K562 (cell line): Measurements from ENCODE around the gene NAA80. TPM values are rescaled to one million over a fixed set of nuclear protein-coding genes. Genes with fewer than 3 reads are reported as not detected.

ENCODE experiments used
- ATAC-seq: fragments of 200-7000 bp; cut with Tn5 transposase; 3 replicates; pipeline ENCODE4 v1.9.1; 2020; ENCODE audit warnings: moderate library complexity
- BruUV-seq: library from RNA; stranded (reverse); fragments of 400-500 nt; replicated peaks from 2 replicates; lab custom pipeline; 2021; lab: Mats Ljungman, UMichigan
- CTCF ChIA-PET: fragments of 300-600 bp; formaldehyde crosslinking; extraction: SDS; loops from one replicate; lab custom pipeline; 2021; ENCODE audit warnings: low intra/inter-chr PET ratio; lab: Yijun Ruan, JAX
- POLR2A ChIA-PET: fragments of 300-600, 350-650 bp; sonication (Branson Sonifier 250); formaldehyde crosslinking; extraction: SDS; loops from one replicate; lab custom pipeline; 2021; ENCODE audit warnings: antibody characterized with exemption, inconsistent platforms; lab: Yijun Ruan, JAX
- DNase-seq, 4 experiments: peaks; one replicate each; pipeline versions ENCODE4 v3.0.0 to v3.0.0-alpha.2; 2011 to 2018; ENCODE audit warnings: low spot score in 3 of 4, mixed read lengths in 3 of 4; ENCODE audit errors: extremely low read depth in 1 of 4
- FAIRE-seq: peaks from 2 replicates; lab custom pipeline; 2011; peaks lifted over from hg19 to GRCh38; lab: Jason Lieb, UNC
- H2AFZ ChIP-seq: 2 replicates; pipeline ENCODE4 v1.6.0; 2011; ENCODE audit warnings: low read depth, low read length, control low read depth, inconsistent platforms
- H3K27ac ChIP-seq: fragments of 200-600 bp; 3 replicates; pipeline ENCODE4 v1.8.0; 2011; ENCODE audit warnings: low read depth, mild to moderate bottlenecking, control low read depth, inconsistent platforms, low read length, moderate library complexity, mixed read lengths; ENCODE audit errors: extremely low read depth
- H3K27me3 ChIP-seq, 2 experiments: fragments of 300-600 bp in 1 of 2; 2 replicates in 1 of 2; 3 replicates in 1 of 2; pipeline versions ENCODE4 v1.6.0 to v1.8.0; 2011; ENCODE audit warnings: inconsistent platforms in 2 of 2, low read length in 2 of 2, mild to moderate bottlenecking in 1 of 2, mixed read lengths in 1 of 2, moderate library complexity in 1 of 2; ENCODE audit not compliant: control insufficient read depth in 2 of 2, insufficient read depth in 2 of 2
- H3K36me3 ChIP-seq: fragments of 300-600 bp; 3 replicates; pipeline ENCODE4 v1.8.0; 2011; ENCODE audit warnings: mild to moderate bottlenecking, low read length, inconsistent platforms; ENCODE audit not compliant: control insufficient read depth, insufficient read depth
- H3K4me1 ChIP-seq, 2 experiments: fragments of 200-600 bp in 1 of 2; replicated peaks in 1 of 2; 2 replicates in 1 of 2; 3 replicates in 1 of 2; pipeline versions ENCODE4 v1.5.1 to v1.8.0; 2011; ENCODE audit warnings: inconsistent platforms in 2 of 2, low read length in 2 of 2, mild to moderate bottlenecking in 1 of 2, mixed read lengths in 1 of 2, moderate library complexity in 1 of 2; ENCODE audit not compliant: control insufficient read depth in 2 of 2, insufficient read depth in 2 of 2
- H3K4me2 ChIP-seq: 2 replicates; pipeline ENCODE4 v1.6.1; 2011; ENCODE audit warnings: low read length, control low read depth, inconsistent platforms, mixed read lengths; ENCODE audit not compliant: insufficient read depth
- H3K4me3 ChIP-seq: fragments of 200-600 bp; sonication (generic), shearing (Covaris generic); 2 replicates; pipeline ENCODE4 v1.5.1; 2016; ENCODE audit warnings: control low read depth, inconsistent platforms
- H3K79me2 ChIP-seq: fragments of 200-600 bp; 3 replicates; pipeline ENCODE4 v1.8.0; 2011; ENCODE audit warnings: low read length, inconsistent platforms; ENCODE audit not compliant: control insufficient read depth, insufficient read depth
- H3K9ac ChIP-seq, 2 experiments: 2 replicates each; pipeline versions ENCODE4 v1.6.0 to v1.6.1; 2011; ENCODE audit warnings: low read depth in 2 of 2, low read length in 2 of 2, control low read depth in 1 of 2, inconsistent platforms in 1 of 2, mild to moderate bottlenecking in 1 of 2, mixed read lengths in 1 of 2; ENCODE audit not compliant: insufficient read depth in 1 of 2
- H3K9me1 ChIP-seq: one replicate; pipeline ENCODE4 v1.6.0; 2011; ENCODE audit warnings: inconsistent platforms, mild to moderate bottlenecking, low read length, moderate library complexity; ENCODE audit not compliant: control insufficient read depth, insufficient read depth
- H3K9me3 ChIP-seq: replicated peaks from 2 replicates; pipeline ENCODE4 v1.5.1; 2011; ENCODE audit warnings: low read depth, low read length, inconsistent platforms; ENCODE audit not compliant: control insufficient read depth, insufficient read depth
- H4K20me1 ChIP-seq: replicated peaks from 2 replicates; pipeline ENCODE4 v1.6.1; 2011; ENCODE audit warnings: low read length, inconsistent platforms, mixed read lengths; ENCODE audit not compliant: control insufficient read depth, insufficient read depth
- CBFB ChIP-seq: sonication (generic); formaldehyde crosslinking; IDR thresholded peaks from 2 replicates; pipeline ENCODE4 v1.4.0; 2020; ENCODE audit warnings: mild to moderate bottlenecking, missing genetic modification reagents
- KDM4B ChIP-seq, 2 experiments: fragments of 450-650 bp in 1 of 2; sonication (generic) in 1 of 2; IDR thresholded peaks; 2 replicates each; pipeline ENCODE4 v1.6.1; 2016 to 2017; ENCODE audit warnings: borderline replicate concordance in 2 of 2, antibody characterized with exemption in 1 of 2, low read depth in 1 of 2, mild to moderate bottlenecking in 1 of 2
- POLR2B ChIP-seq: fragments of 450-650 bp; IDR thresholded peaks from 2 replicates; pipeline ENCODE4 v1.6.1; 2018; ENCODE audit warnings: low read depth; ENCODE audit not compliant: partially characterized antibody
- RBM25 ChIP-seq: fragments of 200-400 bp; formaldehyde crosslinking; IDR thresholded peaks from 2 replicates; pipeline ENCODE4 v1.6.1; 2018; ENCODE audit warnings: low read length, low read depth, moderate library complexity; ENCODE audit not compliant: severe bottlenecking
- REST ChIP-seq, 2 experiments: fragments of 450-650 bp; formaldehyde crosslinking in 1 of 2; IDR thresholded peaks; 2 replicates each; pipeline versions ENCODE4 v1.4.0 to v1.6.1; 2014 to 2020; ENCODE audit warnings: mild to moderate bottlenecking in 2 of 2, borderline replicate concordance in 1 of 2, low read depth in 1 of 2
- RFX5 ChIP-seq: IDR thresholded peaks from 2 replicates; pipeline ENCODE4 v1.6.1; 2011; ENCODE audit warnings: low read depth, mild to moderate bottlenecking, improper control_type of control experiment, low read length
- SIX5 ChIP-seq, 2 experiments: IDR thresholded peaks; 2 replicates each; pipeline ENCODE4 v1.6.1; 2011; ENCODE audit warnings: low read length in 2 of 2, borderline replicate concordance in 1 of 2, low read depth in 1 of 2, mild to moderate bottlenecking in 1 of 2, moderate library complexity in 1 of 2; ENCODE audit not compliant: insufficient read depth in 1 of 2
- SMAD3 ChIP-seq: fragments of 450-650 bp; formaldehyde crosslinking; conservative IDR thresholded peaks from 2 replicates; pipeline ENCODE4 v1.4.0; 2020; ENCODE audit warnings: mild to moderate bottlenecking
- TRIM24 ChIP-seq, 2 experiments: fragments of 450-650 bp; IDR thresholded peaks; 2 replicates each; pipeline ENCODE4 v1.6.1; 2016
- ZBTB8A ChIP-seq: fragments of 450-650 bp; IDR thresholded peaks from 2 replicates; pipeline ENCODE4 v1.6.1; 2018; ENCODE audit warnings: mild to moderate bottlenecking, moderate library complexity; ENCODE audit not compliant: partially characterized antibody
- ZNF431 ChIP-seq: sonication (generic); formaldehyde crosslinking; IDR thresholded peaks from 2 replicates; pipeline ENCODE4 v1.8.0; 2022; ENCODE audit warnings: mild to moderate bottlenecking, missing genetic modification reagents
- ZNF436 ChIP-seq: fragments of 250-450, 450-650 bp; sonication (Bioruptor Pico); formaldehyde crosslinking; IDR thresholded peaks from 2 replicates; pipeline ENCODE4 v1.7.0; 2020; ENCODE audit warnings: mild to moderate bottlenecking
- WGBS: fragments of 100-300 bp; shearing (Covaris generic); methylation state at CpG from one replicate; pipeline ENCODE4 v1.1.6; 2016; ENCODE audit warnings: low coverage, mixed read lengths; ENCODE audit not compliant: insufficient coverage; ENCODE audit errors: missing lambda C conversion rate; 5-methylcytosine and 5-hydroxymethylcytosine counted together
- in situ Hi-C: fragments of 300-500 bp; cut with MboI; formaldehyde crosslinking; loops from 4 replicates; pipeline ENCODE4 v1.15.0; 2018; ENCODE audit warnings: inconsistent platforms, mixed read lengths
- intact Hi-C: fragments of 100-400 bp; cut with micrococcal nuclease; formaldehyde crosslinking; loops from 2 replicates; pipeline ENCODE4 v1.14.2; 2022
- polyA plus RNA-seq, 8 experiments: library from polyadenylated mRNA; depleted of rRNA in 4 of 8; stranded (reverse) in 5 of 8; unstranded in 3 of 8; fragments of >200 nt; fragmentation: Nextera tagmentation in 2 of 8; fragmentation: Illumina TruSeq in 1 of 8; extraction: Ambion mirVana in 2 of 8; extraction: Trizol in 1 of 8; gene quantifications; 2 replicates each; pipeline versions ENCODE4 v1.2.1 to v1.2.3, GENCODE V29; 2011 to 2014; ENCODE audit warnings: inconsistent platforms in 1 of 8, missing spikeins in 1 of 8
- total RNA-seq, 7 experiments: library from RNA; depleted of rRNA in 6 of 7; stranded (reverse); fragments of >200 nt in 6 of 7; fragmentation: Illumina TruSeq in 2 of 7; extraction: Trizol in 2 of 7; gene quantifications; 2 replicates each; pipeline versions ENCODE4 v1.2.1 to v1.2.3, GENCODE V29; 2011 to 2021; ENCODE audit warnings: low replicate concordance in 1 of 7

Gene NAA80
- total and polyA plus RNA-seq, 9 of the 15 experiments (the other 6 are each of a cell fraction or from before 2014, with no cell fraction given), result 0.82 to 24.0 (median 8.6) TPM

- no peaks in the 10 kb centered on the region for H3K27me3 ChIP-seq
- H3K4me1 ChIP-seq, result peaks cover 6 to 39% of the 10 kb centered on the region in 2 experiments; a peak in 4 of 5 replicates
- peak overlapping the region; percentile 58; the same call in 1 of the 2 replicates for H3K4me3 ChIP-seq
- WGBS, result 74% methylated on average over 3 of the region's 5 CpGs
- in situ Hi-C loops, result no loop called here
- peak overlapping the region; percentile 84; the same call in 2 of the 3 replicates for H3K27ac ChIP-seq
- BruUV-seq, result no TSS peak
- H2AFZ ChIP-seq, result no peak overlapping the region
- peak overlapping the region; percentile 73 to 94; a peak in 3 of 4 replicates for H3K9ac ChIP-seq
- H3K9me3 ChIP-seq, result peaks cover 4% of the 10 kb centered on the region; the same call in 1 of the 2 replicates
- FAIRE-seq (no peak), ATAC-seq (no peak), DNase-seq (no peak)
- ChIA-PET POLR2A (interaction anchor here (0.6 to 1.4 kb wide), 5 partner anchors 14 to 537 kb away, joined by 3 to 5 read pairs (median 4); partner anchors contain the start of gene GMPPB), CTCF (interaction anchor here (0.9 to 1.4 kb wide), 2 partner anchors 12 to 91 kb away, joined by 3 to 7 read pairs; no protein-coding TSS in a partner anchor)
- H3K79me2 ChIP-seq, result peaks cover 3% of the 10 kb centered on the region; the same call in 1 of the 3 replicates
- no peaks in the 10 kb centered on the region for H3K9me1 ChIP-seq
- H4K20me1 ChIP-seq, result no peaks in the 10 kb centered on the region
- peak overlapping the region; percentile 82 for H3K4me2 ChIP-seq
- H3K36me3 ChIP-seq, result peaks cover 21% of the 10 kb centered on the region; the same call in 2 of the 3 replicates
- intact Hi-C loops, result no loop called here
- TF ChIP-seq TRIM24 (IDR thresholded peaks at IDR 0.05) (no peak), KDM4B (IDR thresholded peaks at IDR 0.05; ENCODE audit: borderline replicate concordance in 2 of 2, low read depth in 1 of 2) (no peak), RFX5 (no peak), SMAD3 (CRISPR knock-in tag) (no peak), ZBTB8A (no peak), REST (IDR thresholded peaks at IDR 0.05; ENCODE audit: borderline replicate concordance) (no peak), REST (CRISPR knock-in tag; IDR thresholded peaks at IDR 0.05; ENCODE audit: low read depth) (no peak), CBFB (CRISPR knock-in tag) (no peak), POLR2B (no peak), RBM25 (no peak), ZNF431 (no peak), ZNF436 (CRISPR knock-in tag) (no peak), SIX5 (IDR thresholded peaks at IDR 0.05; ENCODE audit: borderline replicate concordance in 1 of 2, insufficient read depth in 1 of 2, low read depth in 1 of 2, low read length in 2 of 2) (no peak)
Observed at GRCh38 chr3:50260942-50261441, 38.2 kb downstream of the NAA80 start.
